MM.1S (cell line): ENCODE results near the gene HBS1L.

ENCODE experiments used
- DNase-seq: peaks from one replicate; pipeline ENCODE4 v3.0.0-alpha.2; 2015
- H2AFZ ChIP-seq: fragments of 300-600 bp; sonication (generic); 2 replicates; pipeline ENCODE4 v1.6.0; 2016; ENCODE audit warnings: antibody characterized with exemption, low read length
- H3F3A ChIP-seq: fragments of 300-600 bp; sonication (generic); 2 replicates; pipeline ENCODE4 v1.6.1; 2016; ENCODE audit warnings: mild to moderate bottlenecking, antibody characterized with exemption, low read length, moderate library complexity, mixed read lengths; ENCODE audit not compliant: insufficient read depth
- H3K27ac ChIP-seq: fragments of 300-600 bp; sonication (generic); 2 replicates; pipeline ENCODE4 v1.5.1; 2016; ENCODE audit warnings: mild to moderate bottlenecking, low read length
- H3K27me3 ChIP-seq: fragments of 300-600 bp; sonication (generic); replicated peaks from 2 replicates; pipeline ENCODE4 v1.6.0; 2016; ENCODE audit warnings: low read length; ENCODE audit not compliant: insufficient read depth
- H3K36me3 ChIP-seq: fragments of 300-600 bp; sonication (generic); replicated peaks from 2 replicates; pipeline ENCODE4 v1.6.1; 2016; ENCODE audit warnings: mild to moderate bottlenecking, low read length, mixed read lengths; ENCODE audit not compliant: insufficient read depth
- H3K4me1 ChIP-seq: fragments of 300-600 bp; sonication (generic); 2 replicates; pipeline ENCODE4 v1.6.1; 2016; ENCODE audit warnings: low read length, mixed read lengths
- H3K4me2 ChIP-seq: fragments of 300-600 bp; sonication (generic); 2 replicates; pipeline ENCODE4 v1.6.0; 2016; ENCODE audit warnings: low read depth, low read length
- H3K4me3 ChIP-seq: fragments of 300-600 bp; sonication (generic); 2 replicates; pipeline ENCODE4 v1.5.1; 2016; ENCODE audit warnings: low read length, mixed read lengths
- H3K79me2 ChIP-seq: fragments of 300-600 bp; sonication (generic); 2 replicates; pipeline ENCODE4 v1.6.1; 2016; ENCODE audit warnings: mixed run types, low read length, mixed read lengths
- H3K9ac ChIP-seq: fragments of 300-600 bp; sonication (generic); 2 replicates; pipeline ENCODE4 v1.6.1; 2016; ENCODE audit warnings: low read length, mixed read lengths
- H3K9me2 ChIP-seq: fragments of 300-600 bp; sonication (generic); replicated peaks from 2 replicates; pipeline ENCODE4 v1.6.1; 2016; ENCODE audit warnings: mild to moderate bottlenecking, low read length, mixed read lengths; ENCODE audit not compliant: insufficient read depth
- H3K9me3 ChIP-seq: fragments of 300-600 bp; sonication (generic); replicated peaks from 2 replicates; pipeline ENCODE4 v1.6.1; 2016; ENCODE audit warnings: mild to moderate bottlenecking, low read length, mixed read lengths; ENCODE audit not compliant: insufficient read depth
- H4K20me1 ChIP-seq: fragments of 300-600 bp; sonication (generic); 2 replicates; pipeline ENCODE4 v1.6.1; 2016; ENCODE audit warnings: mild to moderate bottlenecking, low read length, moderate library complexity, mixed read lengths; ENCODE audit not compliant: insufficient read depth
- CTCF ChIP-seq: fragments of 300-600 bp; sonication (generic); IDR thresholded peaks from 2 replicates; pipeline ENCODE4 v1.5.1; 2016; ENCODE audit warnings: antibody characterized with exemption, low read length, mixed read lengths
- EZH2 ChIP-seq: fragments of 300-600 bp; sonication (generic); optimal IDR thresholded peaks from 2 replicates; pipeline ENCODE3; 2017; ENCODE audit warnings: low read depth, mild to moderate bottlenecking, antibody characterized with exemption, low read length, mixed read lengths
- EZH2phosphoT487 ChIP-seq: fragments of 300-600 bp; sonication (generic); IDR thresholded peaks from 2 replicates; pipeline ENCODE4 v1.6.1; 2018; ENCODE audit warnings: antibody characterized with exemption, low read length

Gene HBS1L

DNA sequence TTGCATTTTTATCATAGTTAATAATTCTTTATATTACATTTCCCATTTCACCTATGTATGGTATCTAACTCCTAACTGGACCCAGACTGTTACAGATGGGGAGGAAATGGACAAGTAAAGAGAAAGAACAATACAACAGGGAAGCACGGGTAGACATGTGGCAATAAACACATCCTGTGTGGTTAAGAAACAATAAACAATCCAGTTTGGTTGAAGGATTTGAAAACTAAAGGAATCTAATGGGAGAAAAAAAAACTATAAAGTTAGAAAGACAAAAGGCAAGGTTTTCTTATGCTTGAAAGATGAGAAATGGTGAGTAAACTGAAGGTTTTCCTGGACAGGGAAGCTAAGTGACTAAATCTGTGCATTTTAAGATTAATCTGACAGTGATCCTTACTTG, 69.8 kb downstream of the HBS1L start:
- no peak for DNase-seq
- no peaks in the 10 kb centered on the region; the same call in 1 of the 2 replicates for H3K36me3 ChIP-seq

GRCh38 chr6:134983823-134984222, 70.8 kb downstream of the HBS1L start:
- Histone ChIP-seq H3K4me1 (no peaks in the 10 kb centered on the region), H3K4me2 (no peak overlapping the region), H3F3A (no peaks in the 10 kb centered on the region), H3K27ac (no peak overlapping the region), H4K20me1 (no peaks in the 10 kb centered on the region), H3K79me2 (peaks cover 3% of the 10 kb centered on the region; the same call in 1 of the 2 replicates), H3K27me3 (no peaks in the 10 kb centered on the region), H2AFZ (no peak overlapping the region), H3K4me3 (no peak overlapping the region), H3K36me3 (no peaks in the 10 kb centered on the region; the same call in 1 of the 2 replicates), H3K9ac (no peak overlapping the region), H3K9me3 (no peaks in the 10 kb centered on the region), H3K9me2 (no peaks in the 10 kb centered on the region)
- no peak for DNase-seq
- TF ChIP-seq CTCF (no peak), EZH2phosphoT487 (no peak), EZH2 (no peak)

More for the DNA sequence above, 69.8 kb downstream of the HBS1L start:
- TF ChIP-seq CTCF (no peak), EZH2 (no peak), EZH2phosphoT487 (no peak)
- Histone ChIP-seq H3K4me1 (no peaks in the 10 kb centered on the region), H3K27ac (no peak overlapping the region), H3F3A (no peaks in the 10 kb centered on the region), H3K27me3 (no peaks in the 10 kb centered on the region), H3K9me3 (no peaks in the 10 kb centered on the region), H3K4me2 (no peak overlapping the region), H3K79me2 (peaks cover 3% of the 10 kb centered on the region; the same call in 1 of the 2 replicates), H3K4me3 (no peak overlapping the region), H2AFZ (no peak overlapping the region), H3K9ac (no peak overlapping the region), H3K9me2 (no peaks in the 10 kb centered on the region), H4K20me1 (no peaks in the 10 kb centered on the region)

GRCh38 chr6:134982161-134982560, 72.5 kb downstream of the HBS1L start:
- H3K27me3 ChIP-seq = no peaks in the 10 kb centered on the region
- no peak overlapping the region for H3K9ac ChIP-seq
- TF ChIP-seq EZH2phosphoT487 (no peak), EZH2 (no peak), CTCF (no peak)

More at GRCh38 chr6:134982161-134982560, 72.5 kb downstream of the HBS1L start:
- Histone ChIP-seq H3F3A (no peaks in the 10 kb centered on the region), H2AFZ (no peak overlapping the region), H3K79me2 (no peaks in the 10 kb centered on the region), H3K9me2 (no peaks in the 10 kb centered on the region), H3K9me3 (no peaks in the 10 kb centered on the region), H3K4me2 (no peak overlapping the region), H3K4me1 (no peaks in the 10 kb centered on the region), H3K27ac (no peak overlapping the region), H3K36me3 (no peaks in the 10 kb centered on the region; the same call in 1 of the 2 replicates), H3K4me3 (no peak overlapping the region), H4K20me1 (no peaks in the 10 kb centered on the region)
- no peak for DNase-seq
